ENCODE measurements around the gene JPH2. TPM values are rescaled to one million over a fixed set of nuclear protein-coding genes. Genes with fewer than 3 reads are reported as not detected.

Gene JPH2
- polyA plus RNA-seq, 1 experiment, result 14.7 TPM

GRCh38 chr20:44087051-44087856, 99.7 kb downstream of the JPH2 start:
- no peak for DNase-seq (ENCODE audit: low read depth)
- ChIA-PET POLR2A (no interaction called here), CTCF (interaction anchor here (0.6 to 0.8 kb wide), 3 partner anchors 8 to 336 kb away, joined by 3 read pairs; no protein-coding TSS in a partner anchor)
- H3K27me3 ChIP-seq (ENCODE audit: control insufficient read depth, insufficient read depth, low read length), result no peaks in the 10 kb centered on the region
- no peak for TF ChIP-seq CTCF (IDR thresholded peaks at IDR 0.05; ENCODE audit: insufficient read depth, low read depth, low read length)
- no peak overlapping the region for H3K4me3 ChIP-seq (ENCODE audit: low read depth, low read length)
- no peaks in the 10 kb centered on the region for H3K36me3 ChIP-seq (ENCODE audit: control insufficient read depth, insufficient read depth, low read length)

- Histone ChIP-seq H3K27me3 (ENCODE audit: control insufficient read depth, insufficient read depth, low read length) (no peaks in the 10 kb centered on the region), H3K4me3 (ENCODE audit: low read depth, low read length) (no peak overlapping the region), H3K36me3 (ENCODE audit: control insufficient read depth, insufficient read depth, low read length) (no peaks in the 10 kb centered on the region)
- no peak for DNase-seq (ENCODE audit: low read depth)
- ChIA-PET POLR2A (no interaction called here), CTCF (interaction anchor here (0.9 to 1.2 kb wide), 3 partner anchors 336 to 404 kb away, joined by 3 to 4 read pairs (median 3); no protein-coding TSS in a partner anchor)
- no peak for TF ChIP-seq CTCF (IDR thresholded peaks at IDR 0.05; ENCODE audit: insufficient read depth, low read depth, low read length)
Observed at GRCh38 chr20:44085616-44086434, 101.2 kb downstream of the JPH2 start.

GRCh38 chr20:44084891-44085290, 102.1 kb downstream of the JPH2 start:
- CTCF ChIA-PET, result interaction anchor here (0.6 to 1.2 kb wide), 2 partner anchors 38 to 403 kb away, joined by 4 read pairs; no protein-coding TSS in a partner anchor
- POLR2A ChIA-PET, result no interaction called here
- no peak overlapping the region for H3K4me3 ChIP-seq (ENCODE audit: low read depth, low read length)
- H3K36me3 ChIP-seq (ENCODE audit: control insufficient read depth, insufficient read depth, low read length), result no peaks in the 10 kb centered on the region
- no peak for TF ChIP-seq CTCF (IDR thresholded peaks at IDR 0.05; ENCODE audit: insufficient read depth, low read depth, low read length)
- DNase-seq (ENCODE audit: low read depth), result no peak
- no peaks in the 10 kb centered on the region for H3K27me3 ChIP-seq (ENCODE audit: control insufficient read depth, insufficient read depth, low read length)

- no peak for TF ChIP-seq CTCF (IDR thresholded peaks at IDR 0.05; ENCODE audit: insufficient read depth, low read depth, low read length)
- ChIA-PET POLR2A (no interaction called here), CTCF (interaction anchor here (0.7 to 8.7 kb wide), 2 partner anchors 329 to 334 kb away, joined by 4 to 140 read pairs; no protein-coding TSS in a partner anchor)
- Histone ChIP-seq H3K36me3 (ENCODE audit: control insufficient read depth, insufficient read depth, low read length) (no peaks in the 10 kb centered on the region), H3K4me3 (ENCODE audit: low read depth, low read length) (no peak overlapping the region), H3K27me3 (ENCODE audit: control insufficient read depth, insufficient read depth, low read length) (no peaks in the 10 kb centered on the region)
- no peak for DNase-seq (ENCODE audit: low read depth)
Observed at GRCh38 chr20:44084439-44084838, 102.5 kb downstream of the JPH2 start.

Measured in BJ (cell line).